OCI-LY1 (cell line): ENCODE results near the gene TJP3.

Source experiments
- H2AFZ ChIP-seq: fragments of 200-600 bp; sonication (generic), shearing (Covaris generic); 2 replicates; pipeline ENCODE4 v1.6.0; 2014; ENCODE audit warnings: antibody characterized with exemption, mild to moderate bottlenecking, low read length
- H3F3A ChIP-seq: fragments of 200-600 bp; sonication (generic), shearing (Covaris generic); 2 replicates; pipeline ENCODE4 v1.6.0; 2014; ENCODE audit warnings: mild to moderate bottlenecking, antibody characterized with exemption, low read length, moderate library complexity; ENCODE audit not compliant: insufficient read depth
- H3K27ac ChIP-seq: fragments of 200-600 bp; sonication (generic); 2 replicates; pipeline ENCODE4 v1.5.1; 2014; ENCODE audit warnings: low read length, mixed run types, mild to moderate bottlenecking, low read depth; ENCODE audit not compliant: poor library complexity, severe bottlenecking
- H3K27me3 ChIP-seq: fragments of 200-600 bp; sonication (generic); 2 replicates; pipeline ENCODE4 v1.6.0; 2014; ENCODE audit warnings: antibody characterized with exemption, mild to moderate bottlenecking, low read length, moderate library complexity; ENCODE audit not compliant: insufficient read depth
- H3K36me3 ChIP-seq: fragments of 200-600 bp; sonication (generic); 2 replicates; pipeline ENCODE4 v1.6.1; 2014; ENCODE audit warnings: mild to moderate bottlenecking, antibody characterized with exemption, low read length, moderate library complexity, mixed read lengths; ENCODE audit not compliant: insufficient read depth
- H3K4me1 ChIP-seq: fragments of 200-600 bp; sonication (generic); 2 replicates; pipeline ENCODE4 v1.5.1; 2014; ENCODE audit warnings: mild to moderate bottlenecking, low read length, moderate library complexity; ENCODE audit not compliant: insufficient read depth, severe bottlenecking
- H3K4me2 ChIP-seq: fragments of 200-600 bp; sonication (generic), shearing (Covaris generic); 2 replicates; pipeline ENCODE4 v1.6.1; 2014; ENCODE audit warnings: low read length
- H3K4me3 ChIP-seq: fragments of 200-600 bp; sonication (generic); 2 replicates; pipeline ENCODE4 v1.5.1; 2014; ENCODE audit warnings: low read length, low read depth, mild to moderate bottlenecking, mixed read lengths; ENCODE audit not compliant: poor library complexity, severe bottlenecking
- H3K79me2 ChIP-seq: fragments of 200-600 bp; shearing (Covaris generic); 2 replicates; pipeline ENCODE4 v1.6.1; 2016; ENCODE audit warnings: mixed run types, low read length, mixed read lengths; ENCODE audit not compliant: insufficient read depth
- H3K9ac ChIP-seq: fragments of 200-600 bp; sonication (generic), shearing (Covaris generic); 2 replicates; pipeline ENCODE4 v1.6.1; 2014; ENCODE audit warnings: mild to moderate bottlenecking, low read length, mixed read lengths
- H3K9me2 ChIP-seq: fragments of 200-600 bp; sonication (generic), shearing (Covaris generic); 2 replicates; pipeline ENCODE4 v1.6.1; 2014; ENCODE audit warnings: low read depth, mild to moderate bottlenecking, low read length, mixed read lengths
- H3K9me3 ChIP-seq: fragments of 200-600 bp; shearing (Covaris generic); 2 replicates; pipeline ENCODE4 v1.6.1; 2014; ENCODE audit warnings: low read length, mixed read lengths
- H4K20me1 ChIP-seq: fragments of 200-600 bp; sonication (generic), shearing (Covaris generic); 2 replicates; pipeline ENCODE4 v1.6.0; 2016; ENCODE audit warnings: mild to moderate bottlenecking, low read length; ENCODE audit not compliant: insufficient read depth
- CTCF ChIP-seq: fragments of 200-600 bp; sonication (generic), shearing (Covaris generic); IDR thresholded peaks from 2 replicates; pipeline ENCODE4 v1.5.1; 2017; ENCODE audit warnings: mild to moderate bottlenecking, antibody characterized with exemption, low read length, moderate library complexity, mixed read lengths
- EZH2 ChIP-seq: fragments of 200-600 bp; sonication (generic), shearing (Covaris generic); IDR thresholded peaks from 2 replicates; pipeline ENCODE4 v1.8.0; 2017; ENCODE audit warnings: borderline replicate concordance, mixed run types, mild to moderate bottlenecking, antibody characterized with exemption, low read length, moderate library complexity, mixed read lengths

The TJP3 gene

GRCh38 chr19:3691726-3692125 lies 16.5 kb upstream of the TJP3 start:
- TF ChIP-seq EZH2: no peak
- TF ChIP-seq CTCF: no peak
- no peak overlapping the region for H2AFZ ChIP-seq

GRCh38 chr19:3692141-3693024 lies 15.8 kb upstream of the TJP3 start:
- Histone ChIP-seq H3K9ac (no peak overlapping the region), H3K79me2 (no peaks in the 10 kb centered on the region), H2AFZ (no peak overlapping the region), H4K20me1 (no peaks in the 10 kb centered on the region), H3K27ac (no peak overlapping the region), H3K27me3 (peaks cover 18% of the 10 kb centered on the region; the same call in 1 of the 2 replicates), H3K36me3 (no peaks in the 10 kb centered on the region), H3K4me3 (no peak overlapping the region), H3K4me1 (peaks cover 11% of the 10 kb centered on the region), H3F3A (no peaks in the 10 kb centered on the region), H3K4me2 (no peak overlapping the region), H3K9me3 (no peaks in the 10 kb centered on the region), H3K9me2 (no peaks in the 10 kb centered on the region)
- no peak for TF ChIP-seq EZH2
- peak; percentile 51 for TF ChIP-seq CTCF

More at GRCh38 chr19:3691726-3692125, 16.5 kb upstream of the TJP3 start:
- H3F3A ChIP-seq: no peaks in the 10 kb centered on the region
- H3K4me2 ChIP-seq: no peak overlapping the region
- no peak overlapping the region for H3K4me3 ChIP-seq
- H3K9me2 ChIP-seq: no peaks in the 10 kb centered on the region
- H3K9ac ChIP-seq: no peak overlapping the region
- no peaks in the 10 kb centered on the region for H3K79me2 ChIP-seq
- H3K27me3 ChIP-seq: peaks cover 18% of the 10 kb centered on the region; the same call in 1 of the 2 replicates
- H3K4me1 ChIP-seq: peaks cover 11% of the 10 kb centered on the region
- H3K9me3 ChIP-seq: no peaks in the 10 kb centered on the region
- no peaks in the 10 kb centered on the region for H3K36me3 ChIP-seq
- no peak overlapping the region for H3K27ac ChIP-seq
- H4K20me1 ChIP-seq: no peaks in the 10 kb centered on the region

- Histone ChIP-seq H3K27me3 (peaks cover 18% of the 10 kb centered on the region; the same call in 1 of the 2 replicates), H3K4me2 (no peak overlapping the region), H3K27ac (no peak overlapping the region), H3K79me2 (no peaks in the 10 kb centered on the region), H3K4me1 (peaks cover 3% of the 10 kb centered on the region), H4K20me1 (no peaks in the 10 kb centered on the region), H3F3A (no peaks in the 10 kb centered on the region), H3K9me2 (no peaks in the 10 kb centered on the region), H3K9ac (no peak overlapping the region), H2AFZ (no peak overlapping the region), H3K4me3 (no peak overlapping the region), H3K9me3 (no peaks in the 10 kb centered on the region), H3K36me3 (no peaks in the 10 kb centered on the region)
- TF ChIP-seq EZH2 (no peak), CTCF (no peak)
These were observed 14.9 kb upstream of the TJP3 start for GRCh38 chr19:3693025-3693925.
